NCI-H524 treated with DMSO at 0.1 percent for 48 hours (cell line): ENCODE measurements around the gene MTM1.

Experiments
- DNase-seq: peaks from one replicate; lab custom pipeline; 2025; lab: John Stamatoyannopoulos, UW

MTM1 gene

DNA sequence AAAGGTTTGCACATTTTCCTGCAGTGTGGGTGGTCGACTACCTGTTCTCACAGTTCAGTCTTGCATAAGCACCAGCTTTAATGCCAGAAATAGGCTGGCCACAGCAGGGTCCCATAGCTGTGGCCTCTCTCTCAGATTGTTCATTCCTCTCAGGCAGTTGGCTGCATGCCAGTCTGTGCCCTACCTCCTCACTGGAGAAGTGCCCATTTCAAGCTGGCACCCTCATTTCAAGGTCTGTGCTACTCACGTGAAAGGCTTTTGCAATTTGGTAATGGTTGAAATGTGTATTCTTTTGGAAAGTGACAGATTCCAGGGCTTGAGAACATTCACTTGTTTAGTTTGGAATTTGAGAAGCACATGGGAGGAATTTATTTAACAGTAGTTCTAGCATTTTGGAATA lies 95.9 kb downstream of the MTM1 start:
- DNase-seq, result no peak

DNA sequence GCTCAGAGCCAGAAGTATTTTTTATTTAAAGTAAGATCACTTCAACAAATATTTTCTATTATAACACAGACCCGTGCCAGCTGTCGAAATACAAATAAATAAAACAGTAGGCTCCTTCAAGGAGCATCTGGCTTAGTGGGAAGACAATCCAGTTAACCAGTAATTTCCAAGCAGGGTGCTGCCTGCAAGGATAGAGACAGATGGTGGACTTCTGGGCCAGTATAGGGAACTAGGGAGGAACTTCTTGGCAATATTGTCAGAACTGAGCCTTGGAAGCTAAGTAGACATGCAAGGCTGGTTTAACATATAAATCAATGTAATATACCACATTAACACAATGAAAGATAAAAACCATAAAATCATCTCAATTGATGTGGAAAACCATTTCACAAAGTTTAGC lies 107.8 kb downstream of the MTM1 start:
- peak; percentile 77 for DNase-seq

- peak; percentile 14 for DNase-seq
Measured at GRCh38 chrX:150680974-150681373, 112.6 kb downstream of the MTM1 start.

DNA sequence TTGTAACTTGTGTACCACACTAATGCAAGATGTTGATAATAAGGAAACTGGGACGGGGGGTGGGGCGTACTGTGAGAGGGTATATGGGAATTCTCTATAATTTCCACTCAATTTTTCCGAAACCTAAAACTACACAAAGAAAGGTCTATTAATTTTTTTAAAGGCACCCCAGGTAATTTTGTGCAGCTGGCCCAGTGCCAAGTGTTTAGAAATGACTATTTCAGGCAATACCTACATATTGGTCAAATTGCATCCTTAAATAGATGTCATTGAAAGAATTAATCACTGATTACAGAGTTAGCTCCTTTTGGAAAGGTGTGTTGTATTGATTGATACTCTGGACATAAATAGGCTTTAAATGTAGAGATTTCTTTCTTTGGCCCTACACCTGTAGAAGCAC lies 114.7 kb downstream of the MTM1 start:
- DNase-seq, result no peak

GRCh38 chrX:150683536-150684146 lies 115.2 kb downstream of the MTM1 start:
- DNase-seq, result no peak

- DNase-seq, result no peak
Measured at GRCh38 chrX:150688911-150689451, 120.6 kb downstream of the MTM1 start.

DNA sequence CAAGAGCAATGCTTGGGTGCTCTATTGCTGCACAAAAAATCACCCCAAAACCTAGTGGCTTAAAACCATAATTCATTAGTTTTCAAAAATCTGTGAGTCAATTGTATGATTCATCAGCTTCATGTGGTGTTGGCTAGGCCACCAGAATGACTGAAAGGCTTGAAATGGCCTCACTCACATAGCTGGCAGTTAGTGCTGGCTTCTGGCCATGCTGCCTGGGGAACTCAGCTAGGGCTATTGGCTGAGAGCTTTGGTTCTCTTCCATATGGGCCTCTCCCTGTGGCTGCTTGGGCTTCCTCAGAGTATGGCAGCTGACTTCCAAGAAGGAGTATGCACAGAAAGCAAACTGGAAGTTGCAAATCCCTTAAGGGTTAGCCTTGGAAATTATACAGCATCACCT lies 121.7 kb downstream of the MTM1 start:
- DNase-seq, result no peak

GRCh38 chrX:150692296-150692695 lies 123.9 kb downstream of the MTM1 start:
- no peak for DNase-seq

DNA sequence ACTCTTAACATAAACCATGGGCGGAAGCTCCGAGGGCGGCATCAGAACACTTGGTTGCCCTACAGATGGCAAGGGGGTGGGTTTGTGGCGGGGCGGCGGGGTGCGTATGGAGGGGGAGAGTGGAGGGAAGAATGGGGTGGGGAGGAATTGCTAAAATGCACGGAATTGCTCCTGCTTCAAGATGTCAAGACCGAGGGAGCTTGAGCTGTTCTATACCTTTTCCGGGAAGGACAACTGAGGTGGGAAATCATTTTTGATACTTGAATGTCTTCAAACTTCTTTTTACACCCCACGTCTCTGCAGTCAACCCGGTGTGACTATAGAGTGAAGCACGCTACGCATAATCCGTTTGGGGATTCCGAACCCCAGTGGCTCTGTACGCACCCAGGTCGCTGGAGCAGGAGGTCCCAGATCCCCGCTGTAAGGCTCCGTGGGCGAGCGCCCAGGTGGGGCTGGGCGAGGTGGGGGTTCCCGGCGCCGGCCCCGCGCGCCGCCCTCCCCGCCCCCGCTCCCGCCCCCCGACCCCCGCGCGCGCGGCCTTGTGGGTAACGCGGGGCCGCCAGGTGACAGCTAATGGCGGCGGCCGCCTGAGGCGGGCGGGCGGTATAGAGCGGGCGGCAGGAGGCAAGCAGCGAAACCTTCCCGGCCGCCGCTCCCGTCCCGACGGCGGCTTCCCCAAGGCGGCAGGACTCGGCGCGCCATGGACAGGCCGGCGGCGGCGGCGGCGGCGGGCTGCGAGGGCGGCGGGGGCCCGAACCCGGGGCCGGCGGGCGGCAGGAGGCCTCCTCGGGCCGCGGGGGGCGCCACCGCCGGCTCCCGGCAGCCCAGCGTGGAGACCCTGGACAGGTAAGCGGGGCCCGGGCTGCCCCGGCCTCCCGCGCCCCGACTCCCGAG lies 124.7 kb downstream of the MTM1 start, which contains the start of gene MTMR1:
TSS of gene MTMR1 (plus strand) at position 566 of the 894 bp plus-strand sequence. CDS start at position 701, 135 bp downstream.
- DNase-seq, result no peak

- no peak for DNase-seq
Measured at GRCh38 chrX:150693725-150694574, 125.5 kb downstream of the MTM1 start.

DNA sequence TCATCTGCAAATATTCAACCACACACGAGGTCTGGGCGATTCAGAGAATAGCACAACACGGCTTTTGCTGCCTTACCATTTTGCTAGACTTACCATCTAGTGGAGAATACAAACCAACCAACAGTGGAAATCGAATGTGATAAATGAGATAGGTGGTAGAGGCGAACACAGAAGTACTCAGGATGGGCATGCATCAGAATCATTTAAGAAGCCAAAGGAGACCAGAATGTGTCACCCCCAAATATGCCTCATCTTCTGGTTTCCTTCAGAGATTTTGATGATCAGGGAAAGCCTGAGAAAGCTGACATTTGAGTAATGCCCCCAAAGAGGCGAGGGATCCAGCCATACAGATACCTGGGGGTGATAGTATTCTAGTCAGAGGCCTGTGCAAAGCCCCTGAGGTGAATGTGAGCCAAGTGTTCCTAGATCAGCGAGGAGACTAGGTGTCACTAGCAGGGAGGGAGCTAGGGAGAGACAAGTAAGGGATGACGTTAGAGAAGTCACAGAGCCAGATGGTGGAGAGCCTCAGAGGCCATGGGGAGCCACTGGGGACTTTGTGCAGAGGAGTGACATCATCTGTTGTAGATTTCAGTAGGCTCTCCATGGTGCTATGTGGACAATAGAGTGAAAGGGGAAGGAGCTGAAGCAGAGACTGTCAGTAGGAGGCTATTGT lies 126.5 kb downstream of the MTM1 start:
- peak; percentile 23 for DNase-seq

- no peak for DNase-seq
Measured at GRCh38 chrX:150696331-150696730, 127.9 kb downstream of the MTM1 start.

DNA sequence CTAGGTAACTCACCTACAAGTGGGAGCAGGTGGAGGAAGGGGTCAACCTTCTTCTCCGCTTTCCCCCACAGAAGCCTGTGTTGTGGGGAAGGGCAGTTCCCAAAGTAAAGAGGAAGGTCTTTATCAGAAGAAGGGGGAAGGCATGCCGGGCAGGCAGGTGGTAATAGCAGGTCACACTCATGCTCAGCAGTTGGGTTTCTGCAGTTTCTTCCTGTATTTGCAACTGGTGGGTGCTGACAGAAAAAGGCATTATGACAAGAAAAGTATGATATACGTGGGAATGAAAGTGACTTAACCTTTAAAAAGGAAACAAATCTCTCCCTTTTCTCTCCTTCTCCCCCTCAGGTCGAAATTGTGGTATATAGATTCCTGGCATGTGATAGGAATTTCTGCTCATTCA lies 128.4 kb downstream of the MTM1 start:
- no peak for DNase-seq

DNA sequence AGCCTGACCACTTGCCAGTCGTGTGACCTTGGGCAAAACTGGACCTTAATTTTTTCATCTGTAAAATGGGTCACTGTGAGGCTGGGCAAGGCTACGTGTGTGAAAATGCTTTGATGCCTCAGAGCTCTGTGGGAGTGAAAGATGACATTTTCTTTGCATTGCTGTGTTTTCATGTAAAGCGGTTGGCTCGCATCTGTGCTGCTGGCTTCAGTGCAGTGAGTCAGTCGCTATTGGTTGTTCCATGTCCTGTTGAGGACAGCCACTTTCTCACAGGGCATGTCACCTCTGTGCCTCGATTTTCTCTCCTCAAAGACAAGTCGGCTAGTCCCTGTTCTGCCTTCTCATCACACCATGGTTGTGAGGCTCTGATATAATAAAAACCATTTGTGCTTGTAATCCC lies 129.2 kb downstream of the MTM1 start:
- DNase-seq, result no peak

DNA sequence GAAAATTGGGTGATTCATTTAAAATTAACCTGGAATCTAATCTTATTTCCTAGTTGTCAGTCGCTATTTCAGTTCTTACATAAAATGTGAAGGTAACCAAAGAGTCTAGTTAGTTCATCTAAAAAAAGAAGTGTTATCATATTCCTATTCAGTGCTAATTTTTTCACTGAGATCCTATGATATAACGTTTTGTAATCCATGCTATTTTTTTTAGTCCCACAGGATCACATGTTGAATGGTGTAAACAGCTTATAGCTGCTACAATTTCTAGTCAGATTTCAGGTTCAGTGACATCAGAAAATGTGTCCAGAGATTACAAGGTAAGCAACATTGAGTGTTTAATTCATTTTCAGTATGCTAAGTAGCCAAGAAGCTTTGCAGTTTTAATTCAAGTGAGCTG lies 130.6 kb downstream of the MTM1 start:
- no peak for DNase-seq

GRCh38 chrX:150700107-150700506 lies 131.7 kb downstream of the MTM1 start:
- DNase-seq, result peak; percentile 76

DNA sequence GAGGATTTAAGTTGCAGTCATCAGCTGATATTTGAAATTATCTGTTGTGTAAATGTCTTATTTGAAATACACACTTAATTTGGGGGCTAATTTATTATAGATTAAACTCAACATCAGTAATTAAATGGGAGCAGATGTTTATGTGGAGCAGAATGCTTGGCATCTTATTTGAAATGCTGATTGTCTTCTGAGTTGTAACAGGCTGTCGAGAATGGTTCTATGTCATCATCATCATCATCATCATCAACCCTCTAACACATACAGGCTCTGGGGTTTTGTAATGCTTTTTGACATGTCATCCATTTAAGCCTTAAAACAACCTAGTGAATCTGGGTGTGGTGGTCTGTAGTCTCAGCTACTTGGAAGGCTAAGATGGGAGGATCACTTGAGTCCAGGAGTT lies 133.0 kb downstream of the MTM1 start:
- no peak for DNase-seq

DNA sequence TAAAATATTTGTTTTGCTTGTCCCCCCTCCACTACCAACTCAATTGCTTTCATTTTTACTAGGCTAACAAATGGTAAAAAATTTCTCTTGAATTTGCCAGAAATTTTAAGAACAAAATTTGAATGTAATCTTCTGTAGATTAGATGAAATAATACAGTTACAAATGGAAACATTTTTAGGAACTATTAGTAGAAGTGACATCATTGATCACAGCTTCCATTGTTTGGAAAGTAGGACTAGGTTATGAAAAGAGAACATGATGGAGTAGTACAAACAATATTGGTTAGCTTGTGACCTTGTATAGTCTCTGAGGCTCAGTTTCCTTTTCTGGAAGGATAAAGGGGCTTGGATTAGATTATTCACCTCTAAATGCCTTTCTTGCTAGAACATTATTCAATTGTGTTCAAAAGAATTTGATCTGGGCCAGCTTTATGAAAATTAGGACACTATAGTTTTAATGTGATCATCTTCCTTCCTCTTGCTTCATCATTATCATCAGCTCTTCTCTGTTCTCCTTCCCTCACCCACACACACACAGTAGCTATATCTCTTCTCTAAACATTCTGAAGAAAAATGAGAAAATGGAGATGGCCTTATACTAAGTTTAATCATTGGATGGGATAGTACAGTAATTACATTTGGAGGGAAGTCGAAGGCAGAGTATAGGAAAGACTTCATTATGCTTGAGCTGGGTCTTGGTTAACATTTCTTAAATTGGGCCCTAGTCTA lies 134.7 kb downstream of the MTM1 start:
- DNase-seq, result no peak

DNA sequence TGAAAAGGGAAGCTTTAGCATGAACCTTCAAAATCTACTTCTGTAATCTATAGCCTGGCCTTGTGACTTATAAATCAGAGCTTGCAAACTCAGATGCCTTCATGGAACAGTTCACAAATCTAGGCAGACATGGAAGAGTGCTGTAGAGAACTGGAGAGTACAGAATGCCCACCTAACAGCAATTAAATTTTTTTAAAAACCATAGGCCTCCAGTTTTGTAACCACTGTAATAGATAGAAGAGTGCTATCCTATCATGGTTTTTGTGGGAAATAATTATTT lies 135.2 kb downstream of the MTM1 start:
- DNase-seq, result no peak

DNA sequence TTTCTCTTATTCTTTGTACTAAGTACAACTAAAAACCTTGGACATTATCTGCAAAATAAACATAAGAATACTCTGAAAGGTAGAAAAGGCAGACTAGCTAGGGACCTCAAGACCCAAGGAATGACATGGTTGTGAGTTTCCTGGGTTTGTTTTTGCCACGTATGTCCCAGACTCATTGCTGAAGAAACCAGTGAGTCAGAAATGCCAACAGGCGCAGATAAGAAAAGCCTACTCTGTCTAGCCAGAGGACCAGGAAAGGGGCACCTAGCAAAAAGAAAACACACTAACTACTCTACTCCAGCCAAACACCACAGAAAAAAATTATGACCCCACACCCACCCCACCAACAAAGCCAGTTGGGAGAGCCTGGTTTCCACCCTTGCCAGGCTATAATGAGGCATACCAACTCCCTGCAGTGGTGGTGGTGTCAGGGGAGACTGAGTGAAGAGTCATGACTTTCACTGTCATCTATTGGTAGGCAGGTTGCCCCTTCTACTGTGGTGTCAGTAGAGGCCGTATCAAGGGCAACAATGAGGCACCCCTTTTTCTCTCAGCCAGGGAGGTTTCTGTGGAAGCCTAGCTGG lies 135.7 kb downstream of the MTM1 start:
- DNase-seq, result no peak

DNA sequence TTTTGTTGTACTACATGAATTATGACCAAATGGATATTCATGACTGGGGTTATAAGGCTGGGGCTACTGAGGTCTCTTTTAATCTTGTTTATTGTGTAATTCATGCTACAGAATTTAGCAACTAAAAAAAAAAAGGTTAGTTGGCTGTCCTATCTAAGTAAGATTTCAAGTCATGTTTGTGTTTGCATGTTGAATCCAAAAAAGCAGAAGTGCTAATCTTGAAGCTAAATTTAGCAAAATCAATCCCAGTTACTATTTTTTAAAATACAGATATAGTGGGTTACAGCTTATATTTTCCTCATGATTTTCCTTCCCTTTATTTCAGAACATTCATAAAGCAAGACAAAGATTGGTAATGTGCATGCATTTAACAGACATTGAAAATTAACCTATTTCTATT lies 144.2 kb downstream of the MTM1 start:
- no peak for DNase-seq
